Activated CD4-positive, alpha-beta T cell treated with anti-CD3 and anti-CD28 coated beads, Interleukin-2, amount 50 U/mL, for 1 hour (primary cell): ENCODE data around the gene STK33.

Experiments used
- DNase-seq: peaks from one replicate; pipeline ENCODE4 v3.0.0-alpha.2; 2020

STK33 gene

GRCh38 chr11:8408151-8408941, 185.7 kb downstream of the STK33 start:
- no peak for DNase-seq

GRCh38 chr11:8403310-8403709, 190.7 kb downstream of the STK33 start:
- no peak for DNase-seq

- DNase-seq: no peak
These were observed 201.1 kb downstream of the STK33 start for GRCh38 chr11:8392886-8393285.

GRCh38 chr11:8392166-8392565, 201.9 kb downstream of the STK33 start:
- DNase-seq: no peak

- no peak for DNase-seq
These were observed 203.0 kb downstream of the STK33 start for GRCh38 chr11:8390851-8391612.

GRCh38 chr11:8389029-8389996, 204.7 kb downstream of the STK33 start:
- DNase-seq: no peak

GRCh38 chr11:8387693-8388092, 206.3 kb downstream of the STK33 start:
- DNase-seq: no peak

- no peak for DNase-seq
These were observed 206.9 kb downstream of the STK33 start for GRCh38 chr11:8387141-8387540.

- DNase-seq: no peak
These were observed 207.7 kb downstream of the STK33 start for GRCh38 chr11:8386134-8386864.

- no peak for DNase-seq
These were observed 209.7 kb downstream of the STK33 start for GRCh38 chr11:8384199-8384821.

GRCh38 chr11:8383627-8384026, 210.4 kb downstream of the STK33 start:
- no peak for DNase-seq

GRCh38 chr11:8383227-8383626, 210.8 kb downstream of the STK33 start:
- DNase-seq: no peak

GRCh38 chr11:8382436-8383053, 211.5 kb downstream of the STK33 start:
- DNase-seq: no peak

- DNase-seq: no peak
These were observed 212.1 kb downstream of the STK33 start for GRCh38 chr11:8381871-8382396.

GRCh38 chr11:8381343-8381742, 212.7 kb downstream of the STK33 start:
- no peak for DNase-seq

GRCh38 chr11:8375932-8376331, 218.1 kb downstream of the STK33 start:
- no peak for DNase-seq

- DNase-seq: no peak
These were observed 218.6 kb downstream of the STK33 start for GRCh38 chr11:8375460-8375859.

GRCh38 chr11:8374716-8375115, 219.3 kb downstream of the STK33 start:
- DNase-seq: no peak

GRCh38 chr11:8373519-8374432, 220.3 kb downstream of the STK33 start:
- DNase-seq: no peak
